ENCODE data around the gene SCD.

SCD gene

GRCh38 chr10:100338434-100339036, 8.5 kb upstream of the SCD start:
- in situ Hi-C loops (cut with HindIII; ENCODE audit: low sequenced_read_pairs), result loop anchor here (5.0 to 25.0 kb wide), 3 partner anchors 94 to 549 kb away; partner anchors contain the start of gene SEC31B

GRCh38 chr10:100339236-100339635, 7.8 kb upstream of the SCD start:
- in situ Hi-C loops (cut with HindIII; ENCODE audit: low sequenced_read_pairs), result loop anchor here (5.0 to 25.0 kb wide), 3 partner anchors 93 to 548 kb away; partner anchors contain the start of gene SEC31B

- in situ Hi-C loops (cut with HindIII; ENCODE audit: low sequenced_read_pairs), result loop anchor here (25.0 kb wide), 2 partner anchors 171 to 546 kb away; partner anchors contain the start of gene SEC31B
Observed at GRCh38 chr10:100340948-100341847, 5.8 kb upstream of the SCD start.

- in situ Hi-C loops (cut with HindIII; ENCODE audit: low sequenced_read_pairs), result loop anchor here (25.0 kb wide), 2 partner anchors 170 to 545 kb away; partner anchors contain the start of gene SEC31B
Observed at GRCh38 chr10:100341953-100342626, 4.9 kb upstream of the SCD start.

- in situ Hi-C loops (cut with HindIII; ENCODE audit: low sequenced_read_pairs), result loop anchor here (25.0 kb wide), 2 partner anchors 170 to 545 kb away; partner anchors contain the start of gene SEC31B
Observed at GRCh38 chr10:100342627-100342972, 4.4 kb upstream of the SCD start.

GRCh38 chr10:100344241-100344788, 2.7 kb upstream of the SCD start:
- in situ Hi-C loops (cut with HindIII; ENCODE audit: low sequenced_read_pairs), result loop anchor here (25.0 kb wide), 2 partner anchors 168 to 543 kb away; partner anchors contain the start of gene SEC31B

- in situ Hi-C loops (cut with HindIII; ENCODE audit: low sequenced_read_pairs), result loop anchor here (25.0 kb wide), 2 partner anchors 167 to 542 kb away; partner anchors contain the start of gene SEC31B
Observed at GRCh38 chr10:100345570-100346330, 1.3 kb upstream of the SCD start.

- in situ Hi-C loops (cut with HindIII; ENCODE audit: low sequenced_read_pairs), result loop anchor here (25.0 kb wide), 2 partner anchors 166 to 541 kb away; partner anchors contain the start of gene SEC31B
Observed at GRCh38 chr10:100346351-100346764, 675 bp upstream of the SCD start.

- in situ Hi-C loops (cut with HindIII; ENCODE audit: low sequenced_read_pairs), result loop anchor here (25.0 kb wide), 2 partner anchors 165 to 540 kb away; partner anchors contain the start of gene SEC31B
Observed at GRCh38 chr10:100347568-100348195, 649 bp downstream of the SCD start.

GRCh38 chr10:100348389-100348927, 1.4 kb downstream of the SCD start:
- in situ Hi-C loops (cut with HindIII; ENCODE audit: low sequenced_read_pairs), result loop anchor here (25.0 kb wide), 2 partner anchors 164 to 539 kb away; partner anchors contain the start of gene SEC31B

GRCh38 chr10:100349087-100349486, 2.1 kb downstream of the SCD start:
- in situ Hi-C loops (cut with HindIII; ENCODE audit: low sequenced_read_pairs), result loop anchor here (25.0 kb wide), 2 partner anchors 163 to 538 kb away; partner anchors contain the start of gene SEC31B

- in situ Hi-C loops (cut with HindIII; ENCODE audit: low sequenced_read_pairs), result loop anchor here (25.0 kb wide), 2 partner anchors 163 to 538 kb away; partner anchors contain the start of gene SEC31B
Observed at GRCh38 chr10:100349672-100350071, 2.6 kb downstream of the SCD start.

GRCh38 chr10:100350914-100351485, 4.0 kb downstream of the SCD start:
- in situ Hi-C loops (cut with HindIII; ENCODE audit: low sequenced_read_pairs), result no loop called here

- in situ Hi-C loops (cut with HindIII; ENCODE audit: low sequenced_read_pairs), result no loop called here
Observed at GRCh38 chr10:100353770-100354485, 6.9 kb downstream of the SCD start.

- in situ Hi-C loops (cut with HindIII; ENCODE audit: low sequenced_read_pairs), result no loop called here
Observed at GRCh38 chr10:100355086-100355485, 8.1 kb downstream of the SCD start.

- in situ Hi-C loops (cut with HindIII; ENCODE audit: low sequenced_read_pairs), result no loop called here
Observed at GRCh38 chr10:100356067-100357017, 9.3 kb downstream of the SCD start.
